Activated CD4-positive, alpha-beta memory T cell treated with anti-CD3 and anti-CD28 coated beads for 36 hours (primary cell): ENCODE data around the gene ALOX12B. TPM values are rescaled to one million over a fixed set of nuclear protein-coding genes. Genes with fewer than 3 reads are reported as not detected.

Experiments
- CTCF ChIA-PET: fragments of 350-600 bp; sonication (Branson Sonifier 250); formaldehyde crosslinking; loops from one replicate; lab custom pipeline; 2021; ENCODE audit warnings: antibody characterized with exemption, inconsistent platforms; lab: Charles Lee
- POLR2A ChIA-PET: fragments of 350-600 bp; sonication (Branson Sonifier 250); formaldehyde crosslinking; loops from one replicate; lab custom pipeline; 2021; ENCODE audit warnings: antibody characterized with exemption; lab: Charles Lee
- DNase-seq: peaks from one replicate; pipeline ENCODE4 v3.0.0-alpha.2; 2020
- H3K27ac Mint-ChIP-seq: one replicate; pipeline ENCODE4 v1.8.0; 2021; ENCODE audit warnings: mixed read lengths
- H3K27me3 Mint-ChIP-seq: one replicate; pipeline ENCODE4 v1.8.0; 2021; ENCODE audit warnings: mixed read lengths
- H3K36me3 Mint-ChIP-seq: one replicate; pipeline ENCODE4 v1.8.0; 2021; ENCODE audit warnings: mixed read lengths
- H3K4me1 Mint-ChIP-seq: one replicate; pipeline ENCODE4 v1.8.0; 2021; ENCODE audit warnings: low read depth, mixed read lengths
- H3K4me3 Mint-ChIP-seq: one replicate; pipeline ENCODE4 v1.8.0; 2021; ENCODE audit warnings: mild to moderate bottlenecking, mixed read lengths
- H3K9me3 Mint-ChIP-seq: one replicate; pipeline ENCODE4 v1.8.0; 2021; ENCODE audit warnings: mixed read lengths
- intact Hi-C: fragments of 100-400 bp; cut with micrococcal nuclease; formaldehyde crosslinking; loops from one replicate; pipeline ENCODE4 v1.15.1; 2023
- total RNA-seq, 2 experiments: library from RNA; stranded (reverse); gene quantifications; one replicate each; pipeline ENCODE4 v1.2.3, GENCODE V29; 2021

Gene ALOX12B
- total RNA-seq, 2 experiments from 2014 or later = 2.1 to 2.3 TPM

GRCh38 chr17:8072729-8073461 is 14.6 kb downstream of the ALOX12B start:
- peak; percentile 45 for DNase-seq
- intact Hi-C loops = loop anchor here (1.0 to 2.0 kb wide), 2 partner anchors 13 to 46 kb away; partner anchors contain the start of gene ALOXE3
- H3K4me3 Mint-ChIP-seq = peak overlapping the region; percentile 58
- H3K36me3 Mint-ChIP-seq = no peaks in the 10 kb centered on the region
- no peaks in the 10 kb centered on the region for H3K9me3 Mint-ChIP-seq
- H3K4me1 Mint-ChIP-seq = peaks cover 18% of the 10 kb centered on the region
- no peak overlapping the region for H3K27ac Mint-ChIP-seq
- POLR2A ChIA-PET = interaction anchor here (1.1 to 1.4 kb wide), 3 partner anchors 12 to 114 kb away, joined by 3 to 5 read pairs (median 3); partner anchors contain the start of gene ALOX12B
- peaks cover 40% of the 10 kb centered on the region for H3K27me3 Mint-ChIP-seq
- CTCF ChIA-PET = interaction anchor here (0.6 to 12.2 kb wide), 34 partner anchors 8 to 386 kb away, joined by 3 to 298 read pairs (median 5); partner anchors contain the start of genes ALOX12B, ALOXE3, BORCS6 and CNTROB

- CTCF ChIA-PET = interaction anchor here (0.6 to 12.2 kb wide), 3 partner anchors 14 to 94 kb away, joined by 3 to 298 read pairs (median 6); no protein-coding TSS in a partner anchor
- Mint-ChIP-seq H3K27ac (no peak overlapping the region), H3K27me3 (peaks cover 40% of the 10 kb centered on the region), H3K36me3 (no peaks in the 10 kb centered on the region), H3K4me3 (peak overlapping the region; percentile 58), H3K9me3 (no peaks in the 10 kb centered on the region), H3K4me1 (peaks cover 18% of the 10 kb centered on the region)
- POLR2A ChIA-PET = no interaction called here
- intact Hi-C loops = loop anchor here (2.0 kb wide), 1 partner anchor 46 kb away; the partner anchor contains the start of gene ALOXE3
- no peak for DNase-seq
Measured at GRCh38 chr17:8072341-8072728, 15.2 kb downstream of the ALOX12B start.

GRCh38 chr17:8071496-8071895 is 16.0 kb downstream of the ALOX12B start:
- Mint-ChIP-seq H3K27me3 (peaks cover 40% of the 10 kb centered on the region), H3K4me3 (no peak overlapping the region), H3K9me3 (no peaks in the 10 kb centered on the region), H3K4me1 (peaks cover 18% of the 10 kb centered on the region), H3K27ac (no peak overlapping the region), H3K36me3 (no peaks in the 10 kb centered on the region)
- no peak for DNase-seq
- ChIA-PET POLR2A (no interaction called here), CTCF (interaction anchor here (1.1 to 12.2 kb wide), 4 partner anchors 8 to 22 kb away, joined by 4 to 298 read pairs (median 6); no protein-coding TSS in a partner anchor)
- intact Hi-C loops = no loop called here

- peaks cover 31% of the 10 kb centered on the region for H3K27me3 Mint-ChIP-seq
- intact Hi-C loops = no loop called here
- no peak overlapping the region for H3K27ac Mint-ChIP-seq
- H3K4me3 Mint-ChIP-seq = no peak overlapping the region
- DNase-seq = no peak
- H3K4me1 Mint-ChIP-seq = peaks cover 18% of the 10 kb centered on the region
- H3K9me3 Mint-ChIP-seq = no peaks in the 10 kb centered on the region
- ChIA-PET CTCF (interaction anchor here (0.8 to 12.2 kb wide), 5 partner anchors 11 to 231 kb away, joined by 3 to 298 read pairs (median 4); partner anchors contain the start of gene ALOXE3), POLR2A (no interaction called here)
- no peaks in the 10 kb centered on the region for H3K36me3 Mint-ChIP-seq
Measured at GRCh38 chr17:8069587-8069860, 18.0 kb downstream of the ALOX12B start.

GRCh38 chr17:8068736-8069586 is 18.6 kb downstream of the ALOX12B start:
- Mint-ChIP-seq H3K27ac (no peak overlapping the region), H3K9me3 (no peaks in the 10 kb centered on the region), H3K27me3 (peaks cover 28% of the 10 kb centered on the region), H3K36me3 (no peaks in the 10 kb centered on the region), H3K4me3 (no peak overlapping the region), H3K4me1 (peaks cover 15% of the 10 kb centered on the region)
- intact Hi-C loops = no loop called here
- POLR2A ChIA-PET = no interaction called here
- CTCF ChIA-PET = interaction anchor here (0.8 to 12.2 kb wide), 5 partner anchors 11 to 232 kb away, joined by 3 to 298 read pairs (median 4); partner anchors contain the start of gene ALOXE3
- DNase-seq = no peak

- peaks cover 27% of the 10 kb centered on the region for H3K27me3 Mint-ChIP-seq
- DNase-seq = no peak
- H3K4me3 Mint-ChIP-seq = no peak overlapping the region
- ChIA-PET CTCF (interaction anchor here (0.6 to 12.2 kb wide), 2 partner anchors 9 to 97 kb away, joined by 3 to 298 read pairs; no protein-coding TSS in a partner anchor), POLR2A (no interaction called here)
- intact Hi-C loops = no loop called here
- H3K9me3 Mint-ChIP-seq = no peaks in the 10 kb centered on the region
- H3K36me3 Mint-ChIP-seq = no peaks in the 10 kb centered on the region
- H3K4me1 Mint-ChIP-seq = peaks cover 10% of the 10 kb centered on the region
- H3K27ac Mint-ChIP-seq = no peak overlapping the region
Measured at GRCh38 chr17:8067806-8068205, 19.7 kb downstream of the ALOX12B start.

GRCh38 chr17:8066841-8067775 is 20.4 kb downstream of the ALOX12B start:
- no peaks in the 10 kb centered on the region for H3K9me3 Mint-ChIP-seq
- CTCF ChIA-PET = no interaction called here
- intact Hi-C loops = no loop called here
- no peaks in the 10 kb centered on the region for H3K36me3 Mint-ChIP-seq
- no peak overlapping the region for H3K27ac Mint-ChIP-seq
- POLR2A ChIA-PET = no interaction called here
- peaks cover 8% of the 10 kb centered on the region for H3K4me1 Mint-ChIP-seq
- DNase-seq = no peak
- H3K27me3 Mint-ChIP-seq = peaks cover 28% of the 10 kb centered on the region
- no peak overlapping the region for H3K4me3 Mint-ChIP-seq

GRCh38 chr17:8064561-8065019 is 22.9 kb downstream of the ALOX12B start:
- Mint-ChIP-seq H3K4me1 (peaks cover 8% of the 10 kb centered on the region), H3K36me3 (no peaks in the 10 kb centered on the region), H3K9me3 (no peaks in the 10 kb centered on the region), H3K27ac (no peak overlapping the region), H3K27me3 (peaks cover 35% of the 10 kb centered on the region), H3K4me3 (no peak overlapping the region)
- POLR2A ChIA-PET = no interaction called here
- DNase-seq = no peak
- intact Hi-C loops = no loop called here
- CTCF ChIA-PET = interaction anchor here (1.1 to 1.7 kb wide), 2 partner anchors 9 to 14 kb away, joined by 3 read pairs; no protein-coding TSS in a partner anchor

GRCh38 chr17:8063761-8064534 is 23.6 kb downstream of the ALOX12B start:
- H3K27me3 Mint-ChIP-seq = peaks cover 42% of the 10 kb centered on the region

GRCh38 chr17:8062807-8063483 is 24.6 kb downstream of the ALOX12B start:
- POLR2A ChIA-PET = no interaction called here
- no peak overlapping the region for H3K4me3 Mint-ChIP-seq

More at GRCh38 chr17:8063761-8064534, 23.6 kb downstream of the ALOX12B start:
- no peaks in the 10 kb centered on the region for H3K9me3 Mint-ChIP-seq
- CTCF ChIA-PET = interaction anchor here (1.1 kb wide), 2 partner anchors 15 to 24 kb away, joined by 3 read pairs; no protein-coding TSS in a partner anchor
- H3K4me1 Mint-ChIP-seq = peaks cover 8% of the 10 kb centered on the region
- no peak overlapping the region for H3K4me3 Mint-ChIP-seq
- POLR2A ChIA-PET = no interaction called here
- intact Hi-C loops = no loop called here
- no peak overlapping the region for H3K27ac Mint-ChIP-seq
- H3K36me3 Mint-ChIP-seq = no peaks in the 10 kb centered on the region
- DNase-seq = no peak

More at GRCh38 chr17:8062807-8063483, 24.6 kb downstream of the ALOX12B start:
- Mint-ChIP-seq H3K36me3 (no peaks in the 10 kb centered on the region), H3K9me3 (no peaks in the 10 kb centered on the region), H3K27me3 (peaks cover 45% of the 10 kb centered on the region), H3K4me1 (peaks cover 8% of the 10 kb centered on the region), H3K27ac (no peak overlapping the region)
- DNase-seq = no peak
- intact Hi-C loops = no loop called here
- CTCF ChIA-PET = interaction anchor here (0.9 to 10.1 kb wide), 8 partner anchors 11 to 150 kb away, joined by 3 to 298 read pairs (median 6); no protein-coding TSS in a partner anchor
